LHCN-M2 (cell line): Measurements from ENCODE around the gene HTT. TPM values are rescaled to one million over a fixed set of nuclear protein-coding genes. Genes with fewer than 3 reads are reported as not detected.

Experiments used
- DNase-seq: peaks from one replicate; pipeline ENCODE4 v3.0.0-alpha.2; 2012; ENCODE audit warnings: low read depth
- total RNA-seq: library from RNA; depleted of rRNA; stranded (reverse); fragments of >200 nt; gene quantifications from 2 replicates; pipeline ENCODE4 v1.2.3, GENCODE V29; 2014

The HTT gene
- total RNA-seq, 1 experiment from 2014 or later: 19.4 TPM

GRCh38 chr4:3199653-3200422 is 125.4 kb downstream of the HTT start:
- DNase-seq: no peak

GRCh38 chr4:3200423-3201090 is 126.1 kb downstream of the HTT start:
- DNase-seq: no peak

DNA sequence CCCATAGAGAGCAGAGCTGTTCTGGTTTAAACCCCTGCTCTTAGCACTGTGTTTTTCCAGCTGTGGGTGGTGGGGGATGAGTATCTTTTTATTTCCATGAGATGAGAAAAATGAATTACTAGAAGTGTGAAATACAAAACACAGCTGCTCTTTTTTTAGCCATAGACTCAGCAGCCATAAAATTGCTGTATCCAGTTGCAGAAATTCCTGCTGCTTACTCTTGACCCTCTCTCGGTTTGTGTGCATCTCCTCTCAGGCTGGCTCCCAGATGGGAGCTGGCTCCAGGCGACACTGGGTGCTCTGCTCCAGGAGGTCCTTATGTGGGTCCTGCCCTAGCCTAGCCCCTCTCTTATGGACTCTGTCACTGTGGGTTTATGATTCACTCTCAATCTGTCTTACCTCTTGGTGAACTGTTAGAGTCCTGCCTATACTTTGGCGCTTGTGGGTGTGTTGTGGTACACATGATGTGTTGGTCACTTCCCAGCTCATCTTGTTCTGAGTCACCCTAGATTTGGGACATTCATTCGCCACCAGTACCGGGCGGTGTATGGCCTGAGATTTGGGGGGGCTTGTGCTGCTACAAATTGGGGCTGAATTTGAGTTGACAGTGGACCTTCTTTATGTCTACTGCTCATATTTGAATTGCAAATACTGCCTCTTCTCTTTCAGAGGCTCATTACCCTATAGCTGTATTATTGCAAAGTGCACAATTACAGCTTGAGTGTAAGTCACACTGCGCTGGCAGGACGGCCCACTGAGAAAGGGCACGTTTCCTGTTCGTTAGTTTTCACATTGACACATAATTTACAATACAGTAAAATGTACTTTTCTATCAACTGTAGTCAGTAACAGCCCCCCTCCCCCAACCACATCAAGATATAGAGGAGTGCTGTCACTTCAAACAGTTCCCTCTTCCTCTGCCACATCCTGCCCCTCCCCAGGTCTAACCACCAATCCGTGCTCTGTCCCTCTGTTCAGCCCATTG is 127.5 kb downstream of the HTT start:
- peak; percentile 84 for DNase-seq

- no peak for DNase-seq
Measured at GRCh38 chr4:3202836-3203820, 128.6 kb downstream of the HTT start.

GRCh38 chr4:3203971-3204431 is 129.5 kb downstream of the HTT start:
- peak; percentile 13 for DNase-seq

DNA sequence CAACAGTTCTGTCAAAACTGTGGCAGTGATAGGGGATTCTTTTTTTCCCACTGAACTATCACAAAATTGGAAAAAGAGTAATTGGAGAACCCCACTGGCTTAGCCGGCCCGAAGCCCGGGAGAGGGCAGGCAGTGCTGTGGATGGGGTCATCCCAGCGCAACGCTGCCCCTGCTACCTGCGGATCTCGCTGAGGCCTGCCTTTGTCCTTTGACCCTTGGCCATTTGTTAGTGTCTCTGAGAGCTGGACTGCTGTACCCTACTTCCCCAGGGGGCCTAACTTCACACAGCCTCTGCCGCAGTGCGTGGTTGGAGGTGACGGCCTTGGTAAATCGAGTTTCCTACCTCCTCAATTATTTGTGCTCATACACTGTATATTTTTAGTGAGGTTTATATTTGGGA is 131.5 kb downstream of the HTT start:
- DNase-seq: no peak

- DNase-seq: no peak
Measured at GRCh38 chr4:3206439-3207100, 132.1 kb downstream of the HTT start.

- DNase-seq: no peak
Measured at GRCh38 chr4:3207531-3208037, 133.1 kb downstream of the HTT start.

GRCh38 chr4:3208826-3209225 is 134.3 kb downstream of the HTT start:
- DNase-seq: no peak

- no peak for DNase-seq
Measured at GRCh38 chr4:3209551-3210325, 135.3 kb downstream of the HTT start.

DNA sequence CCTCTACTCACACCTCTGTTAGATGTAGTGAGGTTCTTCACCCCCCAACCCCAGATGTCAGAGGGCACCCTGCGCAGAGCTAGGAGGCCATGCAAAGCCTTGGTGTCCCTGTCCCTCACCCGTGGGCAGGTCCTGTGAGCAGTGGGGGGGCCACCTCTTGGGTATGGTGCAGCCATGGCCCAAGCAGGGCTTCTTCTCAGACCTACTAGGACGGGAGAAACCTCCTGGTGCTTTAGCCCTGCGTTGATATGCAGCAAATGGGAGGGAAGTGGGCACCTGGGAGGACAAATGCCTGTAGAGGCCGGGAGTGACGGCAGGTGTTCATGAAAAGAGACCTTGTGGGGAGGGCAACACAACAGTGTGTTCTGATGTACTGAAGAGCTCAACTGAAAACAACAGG is 136.0 kb downstream of the HTT start:
- DNase-seq: no peak

- DNase-seq: no peak
Measured at GRCh38 chr4:3211866-3212265, 137.4 kb downstream of the HTT start.

GRCh38 chr4:3212391-3213105 is 138.1 kb downstream of the HTT start:
- no peak for DNase-seq

- DNase-seq: no peak
Measured at GRCh38 chr4:3213106-3213425, 138.6 kb downstream of the HTT start.

- no peak for DNase-seq
Measured at GRCh38 chr4:3213661-3214250, 139.3 kb downstream of the HTT start.

DNA sequence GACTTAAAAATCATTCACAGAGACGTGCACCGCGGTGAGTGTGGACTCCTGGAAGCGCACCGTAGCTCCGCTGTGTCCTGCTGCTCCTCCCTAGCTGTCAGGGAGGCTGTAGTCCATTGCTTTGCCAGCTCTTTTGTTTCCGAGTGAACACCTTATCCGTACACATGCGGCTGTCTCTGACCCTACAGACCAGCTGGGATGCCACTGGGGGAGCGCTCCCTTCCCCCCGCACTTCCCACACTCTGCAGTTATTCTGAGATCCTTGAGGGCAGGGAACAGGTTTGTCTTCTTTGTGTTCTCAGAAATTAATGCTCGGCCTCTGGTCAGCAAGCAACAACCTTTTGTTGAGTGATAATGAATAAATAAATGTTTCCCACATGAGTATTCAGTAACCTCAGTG is 140.8 kb downstream of the HTT start:
- no peak for DNase-seq

- DNase-seq: no peak
Measured at GRCh38 chr4:3215733-3216132, 141.3 kb downstream of the HTT start.

GRCh38 chr4:3217266-3217665 is 142.8 kb downstream of the HTT start:
- DNase-seq: no peak
